IMR-90 (cell line): ENCODE data around the gene CACNG5. TPM values are rescaled to one million over a fixed set of nuclear protein-coding genes. Genes with fewer than 3 reads are reported as not detected.

ENCODE experiments used
- ATAC-seq: fragments of 200-7000 bp; cut with Tn5 transposase; 2 replicates; pipeline ENCODE4 v1.9.1; 2020; ENCODE audit warnings: low read depth, mild to moderate bottlenecking, moderate library complexity
- BruUV-seq: library from RNA; stranded (reverse); fragments of 400-500 nt; replicated peaks from 2 replicates; lab custom pipeline; 2021; lab: Mats Ljungman, UMichigan
- CTCF ChIA-PET: fragments of 300-600 bp; formaldehyde crosslinking; extraction: SDS; loops from one replicate; lab custom pipeline; 2021; ENCODE audit warnings: antibody characterized with exemption; lab: Yijun Ruan, JAX
- POLR2A ChIA-PET: fragments of 300-600 bp; sonication (Branson Sonifier 250); formaldehyde crosslinking; loops from one replicate; lab custom pipeline; 2022; ENCODE audit warnings: antibody characterized with exemption; ENCODE audit not compliant: unreplicated experiment; lab: Charles Lee
- DNase-seq: peaks from one replicate; pipeline ENCODE4 v3.0.0; 2013
- H2AFZ ChIP-seq: replicated peaks from 2 replicates; pipeline ENCODE3; 2013; ENCODE audit warnings: low read length, mild to moderate bottlenecking; ENCODE audit not compliant: poor library complexity
- H2AK5ac ChIP-seq: 2 replicates; pipeline ENCODE4 v1.6.1; 2013; ENCODE audit warnings: low read depth, low read length, inconsistent platforms
- H2AK9ac ChIP-seq: replicated peaks from 2 replicates; pipeline ENCODE3; 2013; ENCODE audit warnings: mild to moderate bottlenecking, low read depth, low read length, moderate library complexity; ENCODE audit not compliant: poor library complexity
- H2BK120ac ChIP-seq: 2 replicates; pipeline ENCODE4 v1.6.1; 2013; ENCODE audit warnings: low read depth, low read length, inconsistent platforms
- H2BK15ac ChIP-seq: 3 replicates; pipeline ENCODE4 v1.6.1; 2013; ENCODE audit warnings: low read depth, low read length, inconsistent platforms
- H2BK20ac ChIP-seq: 2 replicates; pipeline ENCODE4 v1.6.1; 2013; ENCODE audit warnings: low read depth, mild to moderate bottlenecking, inconsistent platforms, low read length, moderate library complexity
- H2BK5ac ChIP-seq: 2 replicates; pipeline ENCODE4 v1.6.1; 2013; ENCODE audit warnings: mild to moderate bottlenecking, low read depth, low read length, inconsistent platforms; ENCODE audit not compliant: poor library complexity, severe bottlenecking
- H3K14ac ChIP-seq: replicated peaks from 2 replicates; pipeline ENCODE4 v1.6.1; 2013; ENCODE audit warnings: low read depth, low read length, inconsistent platforms
- H3K18ac ChIP-seq: 2 replicates; pipeline ENCODE4 v1.6.1; 2013; ENCODE audit warnings: low read depth, low read length, control low read depth
- H3K23ac ChIP-seq: 2 replicates; pipeline ENCODE4 v1.6.1; 2013; ENCODE audit warnings: low read depth, low read length, inconsistent platforms
- H3K27ac ChIP-seq: 2 replicates; pipeline ENCODE4 v1.5.1; 2013; ENCODE audit warnings: mild to moderate bottlenecking, control low read depth, low read length; ENCODE audit not compliant: insufficient read depth
- H3K27me3 ChIP-seq: 2 replicates; pipeline ENCODE4 v1.6.1; 2013; ENCODE audit warnings: low read length; ENCODE audit not compliant: control insufficient read depth, insufficient read depth
- H3K36me3 ChIP-seq: 2 replicates; pipeline ENCODE4 v1.6.1; 2013; ENCODE audit warnings: low read length, mixed read lengths; ENCODE audit not compliant: control insufficient read depth, insufficient read depth
- H3K4ac ChIP-seq: 2 replicates; pipeline ENCODE4 v1.6.1; 2013; ENCODE audit warnings: low read depth, low read length, inconsistent platforms
- H3K4me1 ChIP-seq: 2 replicates; pipeline ENCODE4 v1.6.1; 2013; ENCODE audit warnings: low read length, mixed read lengths; ENCODE audit not compliant: control insufficient read depth, insufficient read depth
- H3K4me2 ChIP-seq: 2 replicates; pipeline ENCODE4 v1.6.1; 2013; ENCODE audit warnings: low read depth, mild to moderate bottlenecking, control low read depth, low read length, moderate library complexity
- H3K4me3 ChIP-seq: 2 replicates; pipeline ENCODE4 v1.5.1; 2013; ENCODE audit warnings: low read depth, mild to moderate bottlenecking, control low read depth, low read length, moderate library complexity; ENCODE audit not compliant: insufficient read depth
- H3K56ac ChIP-seq: 2 replicates; pipeline ENCODE4 v1.6.1; 2013; ENCODE audit warnings: low read length, inconsistent platforms; ENCODE audit not compliant: insufficient read depth; ENCODE audit errors: extremely low read depth
- H3K79me1 ChIP-seq, 2 experiments: 2 replicates each; pipeline ENCODE4 v1.6.1; 2013; ENCODE audit warnings: low read length in 2 of 2, inconsistent platforms in 1 of 2, low read depth in 1 of 2
- H3K9ac ChIP-seq: 2 replicates; pipeline ENCODE4 v1.6.1; 2013; ENCODE audit warnings: low read depth, low read length, control low read depth
- H3K9me1 ChIP-seq: 2 replicates; pipeline ENCODE4 v1.6.1; 2013; ENCODE audit warnings: low read length, inconsistent platforms; ENCODE audit not compliant: insufficient read depth
- H3K9me3 ChIP-seq: 2 replicates; pipeline ENCODE4 v1.6.1; 2013; ENCODE audit warnings: low read length; ENCODE audit not compliant: control insufficient read depth, insufficient read depth
- H4K20me1 ChIP-seq: 2 replicates; pipeline ENCODE4 v1.6.1; 2013; ENCODE audit warnings: low read length, inconsistent platforms; ENCODE audit not compliant: insufficient read depth
- H4K5ac ChIP-seq: 2 replicates; pipeline ENCODE4 v1.6.1; 2013; ENCODE audit warnings: mild to moderate bottlenecking, low read depth, low read length, control low read depth
- H4K8ac ChIP-seq, 2 experiments: 2 replicates each; pipeline ENCODE4 v1.6.1; 2013; ENCODE audit warnings: low read depth in 2 of 2, low read length in 2 of 2, control low read depth in 1 of 2, inconsistent platforms in 1 of 2
- H4K91ac ChIP-seq: 2 replicates; pipeline ENCODE4 v1.6.1; 2013; ENCODE audit warnings: low read depth, low read length, inconsistent platforms; ENCODE audit not compliant: insufficient read depth
- CHD1 ChIP-seq: IDR thresholded peaks from 2 replicates; pipeline ENCODE4 v1.6.1; 2012; ENCODE audit warnings: low read depth, low read length, improper control_type of control experiment
- FOS ChIP-seq: fragments of 150-350 bp; IDR thresholded peaks from 2 replicates; pipeline ENCODE4 v1.6.1; 2016; ENCODE audit warnings: low read depth, low read length
- MAZ ChIP-seq: IDR thresholded peaks from 2 replicates; pipeline ENCODE4 v1.6.1; 2012; ENCODE audit warnings: low read depth, mild to moderate bottlenecking, low read length, improper control_type of control experiment, moderate library complexity, borderline replicate concordance
- MXI1 ChIP-seq: IDR thresholded peaks from 2 replicates; pipeline ENCODE4 v1.6.1; 2012; ENCODE audit warnings: low read depth, mild to moderate bottlenecking, low read length, moderate library complexity, borderline replicate concordance
- POLR2A ChIP-seq: IDR thresholded peaks from 2 replicates; pipeline ENCODE4 v1.6.1; 2012; ENCODE audit warnings: mild to moderate bottlenecking, low read depth, low read length
- RFX5 ChIP-seq: IDR thresholded peaks from 2 replicates; pipeline ENCODE4 v1.8.0; 2012; ENCODE audit warnings: low read depth, mild to moderate bottlenecking, low read length, moderate library complexity
- WGBS, 2 experiments: methylation state at CpG; one replicate each; pipeline versions ENCODE4 v1.1.5 to v1.1.7; 2013; ENCODE audit warnings: missing lambda C conversion rate in 2 of 2; ENCODE audit not compliant: insufficient read length in 1 of 2; ENCODE audit errors: extremely low coverage in 2 of 2; 5-methylcytosine and 5-hydroxymethylcytosine counted together
- dilution Hi-C: fragments of 300-500 bp; cut with HindIII; formaldehyde crosslinking; loops from one replicate; pipeline ENCODE4 v1.14.3; 2018; ENCODE audit warnings: low sequenced_read_pairs; ENCODE audit not compliant: unreplicated experiment
- in situ Hi-C: fragments of 300-500 bp; cut with MboI; formaldehyde crosslinking; loops from 3 replicates; pipeline ENCODE4 v1.14.3; 2019; ENCODE audit warnings: low sequenced_read_pairs, inconsistent platforms, mixed read lengths
- intact Hi-C: fragments of 100-400 bp; cut with micrococcal nuclease; formaldehyde crosslinking; loops from 2 replicates; pipeline ENCODE4 v1.10.0; 2022
- polyA plus RNA-seq, 3 experiments: library from polyadenylated mRNA; depleted of rRNA; stranded (reverse); fragments of >200 nt; gene quantifications; 2 replicates each; pipeline ENCODE4 v1.2.3, GENCODE V29; 2012; ENCODE audit warnings: low replicate concordance in 1 of 3
- total RNA-seq: library from RNA; depleted of rRNA; stranded (reverse); fragments of >200 nt; gene quantifications from 2 replicates; pipeline ENCODE4 v1.2.3, GENCODE V29; 2012

The CACNG5 gene
- total and polyA plus RNA-seq, 2 of the 4 experiments (the other 2 are of a cell fraction): not detected

- no CpG with 5 or more reads among the region's 3 CpGs for WGBS, 2 experiments
- no peaks in the 10 kb centered on the region for H3K9me1 ChIP-seq
- H2BK5ac ChIP-seq: no peak overlapping the region
- peaks cover 17% of the 10 kb centered on the region for H3K27me3 ChIP-seq
- TF ChIP-seq FOS (no peak), CHD1 (no peak), RFX5 (no peak), MXI1 (no peak), MAZ (no peak), POLR2A (no peak)
- H3K14ac ChIP-seq: no peak overlapping the region
- H4K8ac ChIP-seq: no peak overlapping the region
- no peak overlapping the region for H2AK5ac ChIP-seq
- intact Hi-C loops: no loop called here
- BruUV-seq: no TSS peak
- H3K27ac ChIP-seq: no peak overlapping the region
- DNase-seq (no peak), ATAC-seq (no peak)
- in situ Hi-C loops: no loop called here
- H4K20me1 ChIP-seq: no peaks in the 10 kb centered on the region
- no peak overlapping the region for H3K56ac ChIP-seq
- no peak overlapping the region for H2BK15ac ChIP-seq
- no peak overlapping the region for H3K18ac ChIP-seq
- no peak overlapping the region for H2AFZ ChIP-seq
- no peak overlapping the region for H2BK120ac ChIP-seq
- H3K4me2 ChIP-seq: no peak overlapping the region
- ChIA-PET CTCF (interaction anchor here (0.6 kb wide), 2 partner anchors 48 to 248 kb away, joined by 3 to 4 read pairs; no protein-coding TSS in a partner anchor), POLR2A (no interaction called here)
- no peaks in the 10 kb centered on the region for H3K79me1 ChIP-seq
- dilution Hi-C loops: no loop called here
- H4K5ac ChIP-seq: no peak overlapping the region
- no peak overlapping the region for H2AK9ac ChIP-seq
- H3K36me3 ChIP-seq: no peaks in the 10 kb centered on the region
- H3K23ac ChIP-seq: no peak overlapping the region
- no peak overlapping the region for H2BK20ac ChIP-seq
- H3K4me3 ChIP-seq: no peak overlapping the region
- H3K9me3 ChIP-seq: no peaks in the 10 kb centered on the region
- H3K4ac ChIP-seq: no peak overlapping the region
- no peaks in the 10 kb centered on the region for H3K4me1 ChIP-seq
- no peak overlapping the region for H3K9ac ChIP-seq
- no peak overlapping the region for H4K91ac ChIP-seq
Measured at GRCh38 chr17:66860204-66860603, 25.3 kb downstream of the CACNG5 start.
